NCI-H510A treated with DMSO at 0.1 percent for 48 hours (cell line): Measurements from ENCODE around the gene COQ8A.
A peak's percentile ranks its signal among the peaks of the same experiment; 100 is the strongest.

Experiments
- DNase-seq: peaks from one replicate; lab custom pipeline; 2025; lab: John Stamatoyannopoulos, UW

The COQ8A gene

GRCh38 chr1:227032396-227032795, 92.3 kb downstream of the COQ8A start:
- no peak for DNase-seq

- no peak for DNase-seq
These were observed 93.8 kb downstream of the COQ8A start for GRCh38 chr1:227033880-227034279.

DNA sequence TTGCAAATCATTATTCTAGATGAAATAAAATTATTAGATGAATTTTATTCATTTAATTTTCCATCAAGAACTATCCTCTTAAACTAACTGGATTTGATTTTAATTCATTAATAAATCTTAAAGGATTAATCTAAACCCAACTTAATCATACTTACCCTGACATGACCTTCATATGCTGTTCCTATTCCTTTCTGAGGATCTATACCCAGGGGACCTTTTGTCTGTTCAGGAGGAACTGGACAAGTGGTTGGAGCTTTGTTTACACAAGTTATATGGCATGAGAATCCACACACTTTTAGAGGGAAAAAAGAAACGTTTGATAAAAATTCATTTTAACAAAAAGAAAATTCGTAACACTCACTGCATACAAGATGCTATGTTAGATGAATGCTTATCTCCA, 95.2 kb downstream of the COQ8A start:
- peak; percentile 12 for DNase-seq

- no peak for DNase-seq
These were observed 97.0 kb downstream of the COQ8A start for GRCh38 chr1:227037121-227037520.
